Anterior cingulate cortex (tissue), 58 donors: ENCODE measurements around the gene BOD1L2.

Source experiments
- DNase-seq, 58 donors: peaks; one replicate each; lab custom pipeline; 2025; lab: John Stamatoyannopoulos, UW

BOD1L2 gene

DNA sequence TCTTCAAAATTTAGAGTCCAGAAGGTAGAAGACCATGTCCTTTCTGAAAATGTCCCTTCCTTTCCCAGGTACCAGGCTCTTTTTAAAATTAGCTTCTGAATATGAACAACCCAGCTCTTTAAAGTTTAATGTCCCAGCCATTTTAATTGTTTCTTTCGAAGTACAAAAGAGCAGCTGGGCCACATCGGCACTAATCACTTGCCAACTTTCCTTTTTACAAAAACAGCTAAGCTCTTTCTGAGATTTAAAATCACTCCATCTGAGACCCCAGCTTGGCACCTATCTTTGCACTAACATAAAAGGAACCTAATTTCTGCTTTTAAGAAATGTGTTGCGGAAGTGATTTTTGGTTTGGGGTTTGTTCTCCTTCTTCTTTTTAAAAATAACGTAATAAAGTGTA, 2.6 kb downstream of the BOD1L2 start:
- DNase-seq: no peak

DNA sequence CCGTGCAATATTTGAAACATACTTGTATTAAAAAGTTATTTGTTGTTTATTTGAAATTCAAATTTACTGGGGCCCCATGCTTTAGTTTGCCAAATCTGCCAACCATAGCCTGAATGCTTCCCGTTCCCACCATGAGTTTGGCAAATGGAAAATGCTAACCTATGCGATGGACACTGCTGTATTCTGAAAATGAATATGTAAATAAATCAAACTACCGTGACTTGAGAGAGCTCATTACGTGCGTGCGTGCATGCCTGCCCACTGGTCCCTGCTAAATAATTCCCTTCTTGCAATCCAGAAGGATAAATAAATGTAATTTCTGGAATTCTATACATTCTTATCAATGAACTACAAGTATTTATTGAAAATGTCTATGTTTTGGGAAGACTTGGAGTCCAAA, 3.2 kb downstream of the BOD1L2 start:
- no peak for DNase-seq

DNA sequence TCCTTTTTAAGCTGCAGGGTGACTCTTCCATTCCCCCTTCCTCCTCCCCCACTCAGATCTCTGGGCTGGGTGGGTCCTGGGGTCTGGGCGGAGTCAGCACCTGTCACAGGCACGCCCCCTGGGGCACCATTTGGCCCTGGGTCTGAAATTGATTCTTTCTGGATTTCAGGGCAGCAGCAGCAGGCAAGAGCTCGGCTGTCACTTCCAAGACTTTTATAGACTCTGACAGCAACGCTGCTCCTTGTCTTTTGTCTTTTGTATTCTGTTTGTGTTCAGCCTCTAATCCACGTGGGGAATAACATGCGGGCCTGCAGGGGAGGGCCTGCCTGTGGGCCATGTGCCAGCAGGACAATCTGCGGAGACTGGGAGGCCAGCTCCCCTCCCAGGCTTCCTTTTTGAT, 3.9 kb downstream of the BOD1L2 start:
- no peak for DNase-seq

DNA sequence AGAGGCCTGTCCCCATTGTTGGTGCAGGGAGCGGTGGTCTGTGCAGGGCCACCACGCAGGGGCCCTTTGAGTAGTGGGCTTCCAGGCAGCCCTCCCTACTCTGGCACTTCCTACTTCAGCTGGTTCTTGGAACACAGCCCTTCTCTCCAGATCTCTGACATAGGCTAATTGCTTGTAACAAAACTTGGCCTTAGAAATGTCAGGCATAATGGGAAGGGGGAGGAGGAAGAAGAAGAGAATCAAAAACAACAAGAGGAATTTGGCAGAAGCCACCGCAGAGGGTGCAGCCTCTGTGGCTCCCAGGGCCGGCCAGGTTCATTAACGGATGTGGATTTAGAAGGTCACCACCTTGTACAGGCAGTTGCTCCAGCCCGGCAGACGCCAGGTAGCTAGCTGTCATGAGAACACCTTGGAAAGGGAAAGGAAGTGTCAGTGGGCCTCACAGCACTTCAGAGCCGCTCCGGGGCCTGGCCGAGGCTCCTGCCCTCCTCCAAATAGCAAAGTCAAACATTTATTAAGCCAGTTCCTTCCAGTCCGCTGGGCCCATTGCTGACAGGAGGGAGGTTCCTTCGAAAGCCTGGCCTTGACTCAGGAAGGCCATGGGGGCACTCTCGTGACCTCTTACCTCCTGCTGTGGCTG, 7.4 kb downstream of the BOD1L2 start:
- peak in 3 of 58 donors; percentile 2 to 14 (median 3) for DNase-seq

DNA sequence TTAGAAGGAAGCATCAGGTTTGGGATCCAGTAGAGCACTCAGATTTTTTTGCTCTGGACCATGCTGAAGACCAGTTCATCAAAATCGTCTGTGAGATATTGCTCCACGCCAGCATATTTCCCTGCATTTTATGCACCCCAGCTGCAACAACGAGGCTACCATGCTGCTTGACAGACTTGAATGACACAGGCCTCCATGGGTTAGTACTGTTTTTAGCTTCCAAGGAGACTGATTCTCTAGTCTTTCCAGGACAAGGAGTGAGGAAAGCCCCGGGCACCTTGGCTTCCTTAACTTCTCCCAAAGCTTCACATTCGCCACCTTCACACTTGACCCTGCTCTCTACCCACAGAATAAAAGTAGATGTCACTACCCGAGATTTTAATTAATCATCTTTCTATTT, 17.5 kb downstream of the BOD1L2 start:
- no peak for DNase-seq

DNA sequence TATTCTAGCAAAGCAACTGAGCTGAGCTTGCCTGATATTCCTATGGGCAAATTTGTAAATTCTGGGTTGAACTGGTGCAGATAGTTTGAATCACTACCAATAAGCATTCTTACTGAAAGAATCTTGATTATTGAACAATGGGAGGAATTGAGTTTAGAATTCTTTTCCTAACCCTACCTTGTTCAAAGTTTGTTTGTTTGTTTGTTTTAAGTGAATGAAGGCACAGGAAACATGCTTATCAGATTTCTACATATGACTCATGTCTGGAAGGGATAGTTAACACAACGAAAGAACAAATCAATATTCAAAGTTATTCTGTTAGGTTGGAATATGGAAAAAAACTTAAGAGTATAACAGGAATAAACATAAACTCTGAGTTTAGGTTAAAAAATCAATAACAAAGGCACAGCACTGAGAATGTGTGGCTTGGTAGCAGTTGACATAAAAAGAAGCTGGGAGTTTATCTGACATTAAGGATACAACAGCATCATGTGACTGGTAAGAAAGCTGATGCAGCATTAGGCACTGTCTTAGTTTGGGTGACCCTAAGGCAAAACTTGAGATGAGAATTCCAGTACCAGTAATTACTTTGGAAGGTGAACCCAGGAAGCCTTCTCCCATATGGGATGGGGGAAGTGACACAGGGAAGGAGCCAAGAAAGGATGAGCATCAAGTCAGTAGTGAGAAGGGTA, 20.9 kb downstream of the BOD1L2 start:
- no peak for DNase-seq

DNA sequence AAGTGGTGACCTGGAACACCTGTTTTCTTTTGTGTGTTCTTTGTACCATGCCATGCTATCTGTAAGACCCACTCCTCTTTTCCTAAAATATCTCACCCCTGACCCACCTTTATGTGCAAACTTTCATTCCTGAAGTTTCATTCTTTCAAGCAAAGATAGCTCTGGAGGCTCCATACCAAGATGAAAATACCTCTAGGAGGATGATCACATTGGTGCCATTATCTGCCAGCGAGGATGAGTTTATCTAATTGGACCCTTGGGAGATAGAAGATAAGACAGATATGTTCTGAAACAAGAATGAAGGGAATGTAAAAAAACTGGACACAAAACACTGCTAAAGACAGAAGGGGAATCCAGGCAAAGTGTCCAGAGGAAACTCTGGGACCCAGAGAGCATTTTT, 24.1 kb downstream of the BOD1L2 start:
- DNase-seq: no peak

DNA sequence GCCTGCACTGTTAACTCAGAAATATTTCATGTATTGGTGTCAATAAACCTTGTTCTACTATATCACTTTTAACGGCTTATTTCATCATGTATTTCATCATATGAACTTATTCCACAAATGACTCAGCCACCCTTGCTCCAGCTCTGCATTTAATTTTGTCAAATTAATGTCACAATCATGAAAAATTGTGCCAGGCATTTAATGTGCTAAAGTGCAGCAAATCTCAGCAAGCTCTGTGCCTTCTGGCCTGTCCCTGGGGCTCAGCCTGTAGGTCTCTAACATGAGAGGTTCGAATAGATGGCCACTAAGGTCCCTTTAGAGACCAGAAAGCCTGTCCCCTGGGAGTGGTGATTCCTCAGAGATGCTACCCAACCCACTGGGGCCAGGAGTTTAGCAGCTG, 28.6 kb downstream of the BOD1L2 start:
- no peak for DNase-seq

DNA sequence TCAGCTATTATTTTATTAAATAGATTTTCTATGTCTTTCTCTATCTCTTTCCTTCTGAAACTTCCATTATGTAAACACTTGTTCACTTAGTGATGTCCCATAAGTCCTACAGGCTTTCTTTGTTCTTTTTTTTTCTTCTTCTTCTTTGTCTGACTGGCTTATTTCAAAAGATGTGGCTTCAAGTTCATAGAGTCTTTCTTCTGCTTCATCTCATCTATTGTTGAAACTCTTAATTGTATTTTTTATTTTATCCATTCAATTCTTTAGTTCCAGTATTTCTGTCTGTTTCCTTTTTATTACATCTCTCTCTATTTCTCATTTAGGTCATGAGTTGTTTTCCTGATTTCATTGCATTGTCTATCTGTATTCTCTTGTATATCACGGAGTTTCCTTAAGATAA, 38.5 kb downstream of the BOD1L2 start:
- DNase-seq: no peak

DNA sequence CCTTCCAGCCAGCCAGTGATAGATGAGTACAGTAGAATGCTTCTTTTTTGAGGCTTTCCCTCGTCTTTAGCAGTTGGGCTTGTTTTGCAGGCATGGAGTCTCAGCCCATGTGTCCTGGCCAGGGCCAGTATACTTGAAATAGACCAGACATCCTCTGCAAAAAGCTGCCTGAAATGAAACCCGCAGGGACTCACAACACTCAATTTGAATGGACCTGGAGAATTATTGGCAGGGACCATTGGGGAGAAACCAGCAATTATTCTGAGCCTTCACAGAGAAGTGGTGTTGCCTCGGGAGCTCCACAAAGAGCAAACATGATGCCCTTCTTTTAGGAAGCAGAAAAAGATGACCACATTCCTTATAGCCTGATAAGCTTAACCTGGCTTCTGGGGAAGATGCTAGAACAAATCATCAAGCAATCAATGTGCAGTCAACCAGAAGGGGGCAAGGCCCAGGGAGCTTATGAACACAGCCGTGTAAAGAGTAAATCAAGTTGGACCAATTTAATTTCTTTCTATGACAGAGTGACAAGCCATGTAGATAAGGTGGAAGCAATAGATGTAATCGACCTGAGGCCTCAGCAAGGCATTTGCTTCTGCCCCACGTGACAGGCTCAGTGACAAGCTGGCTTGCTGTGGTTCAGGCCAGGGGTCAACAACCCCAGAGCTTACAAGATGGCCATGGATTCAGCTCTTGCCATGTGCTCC, 42.1 kb downstream of the BOD1L2 start:
- DNase-seq: no peak

DNA sequence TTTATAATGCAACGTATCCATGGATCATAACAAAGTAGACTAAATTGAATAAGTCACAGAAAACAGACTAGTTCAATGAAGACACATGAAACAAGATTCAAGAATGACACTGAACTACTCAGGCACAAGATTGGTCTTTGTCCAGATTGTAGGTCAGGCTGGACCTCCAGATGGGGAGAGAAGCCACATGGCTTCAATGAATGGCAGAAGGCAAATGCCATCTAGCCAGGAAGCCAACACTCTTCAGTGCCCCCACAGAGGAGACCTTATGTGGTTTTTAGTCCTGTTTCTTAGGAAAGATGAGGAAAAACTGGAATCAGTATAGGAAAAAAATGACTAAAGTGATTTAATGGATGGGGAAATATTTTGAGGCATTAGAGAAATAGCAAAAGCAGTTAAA, 43.1 kb downstream of the BOD1L2 start:
- DNase-seq: no peak

DNA sequence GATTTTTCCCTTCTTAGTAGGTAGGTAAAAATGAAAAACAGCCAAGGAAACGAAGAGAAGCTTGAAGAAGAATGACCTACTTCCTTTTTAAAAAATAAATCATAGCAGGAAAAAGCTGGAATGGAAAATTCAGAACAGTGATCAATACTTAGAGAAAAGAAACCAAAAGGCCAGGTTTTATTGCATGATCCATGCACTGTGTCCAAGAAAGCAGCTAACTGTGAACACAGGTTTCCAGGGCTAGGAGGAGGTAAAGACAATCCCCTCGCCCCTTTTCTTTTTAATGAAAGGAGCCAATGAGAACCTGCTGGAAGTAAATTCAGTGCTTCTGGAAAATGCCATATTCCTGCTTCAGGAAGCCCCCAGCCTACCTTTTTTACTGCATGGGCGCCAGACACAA, 47.2 kb downstream of the BOD1L2 start:
- no peak for DNase-seq

DNA sequence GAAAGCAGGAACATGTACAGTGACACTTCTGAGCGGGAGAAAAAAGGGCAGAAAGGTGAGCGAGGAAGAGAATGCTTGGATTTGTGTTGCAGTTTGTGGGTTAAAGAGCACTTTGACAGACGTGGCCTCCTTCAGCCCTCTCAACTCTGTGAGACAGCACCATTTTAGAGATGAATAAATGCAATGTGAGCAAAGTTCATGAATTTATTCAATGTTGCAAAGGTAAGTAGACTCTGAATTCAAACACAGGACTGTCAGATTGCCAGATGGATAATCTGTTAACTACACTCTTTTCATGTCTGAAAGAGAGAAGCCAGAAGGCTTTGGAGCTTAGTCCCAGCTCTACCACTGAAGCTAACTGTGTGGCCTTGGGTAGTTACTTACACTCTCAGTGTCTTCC, 47.7 kb downstream of the BOD1L2 start:
- DNase-seq: no peak

DNA sequence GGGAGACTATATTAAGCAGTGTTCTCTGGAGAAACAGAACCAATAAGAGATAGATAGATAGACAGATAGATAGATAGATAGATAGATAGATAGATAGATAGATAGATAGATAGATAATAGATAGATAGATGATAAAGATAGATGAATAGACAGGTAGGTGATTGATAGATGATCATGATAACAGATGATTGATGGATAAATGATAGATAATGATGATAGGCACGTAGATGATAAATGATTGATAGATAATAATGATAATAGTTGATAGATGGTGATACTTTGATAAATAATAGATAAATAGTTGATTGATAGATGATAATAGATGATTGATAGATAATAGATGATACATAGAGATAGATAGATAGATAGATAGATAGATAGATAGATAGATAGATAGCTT, 48.5 kb downstream of the BOD1L2 start:
- no peak for DNase-seq

DNA sequence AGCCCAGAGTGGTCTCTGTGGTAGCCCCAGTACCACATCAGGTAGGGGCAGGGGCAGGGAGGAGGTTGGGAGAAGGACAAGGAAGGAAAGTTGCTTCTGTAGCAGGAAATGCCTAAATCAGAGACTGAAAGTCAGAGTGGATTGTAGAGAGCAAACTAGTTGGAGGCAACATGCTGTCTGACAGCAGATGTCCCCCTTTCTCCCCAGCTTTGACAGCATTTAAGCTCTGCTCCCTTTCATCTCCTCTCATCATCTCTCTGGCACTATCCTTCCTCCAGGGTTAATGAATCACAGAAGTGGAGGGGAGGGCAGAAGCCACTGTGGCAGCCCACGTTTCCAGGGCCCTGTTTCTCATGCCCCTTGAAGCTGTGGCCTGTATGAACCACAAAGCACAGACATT, 50.4 kb downstream of the BOD1L2 start:
- DNase-seq: no peak

DNA sequence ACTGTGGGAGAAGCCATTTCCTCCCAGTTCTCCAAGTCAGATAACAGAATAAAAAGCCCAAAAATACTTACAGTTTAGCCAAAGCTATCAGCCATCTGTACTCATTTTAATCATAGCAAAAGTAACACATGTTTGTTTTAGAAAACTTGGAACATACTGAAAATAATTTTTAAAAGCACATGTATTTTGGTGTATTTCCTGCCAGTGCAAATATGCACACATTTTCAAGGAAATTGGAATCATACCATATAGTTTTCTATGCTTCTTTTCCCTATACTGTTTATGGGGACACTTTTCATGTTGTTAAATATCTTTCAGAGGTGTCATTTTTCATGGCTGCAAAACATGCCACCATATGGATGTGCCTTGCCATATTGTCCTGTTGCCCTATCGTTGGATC, 51.2 kb downstream of the BOD1L2 start:
- no peak for DNase-seq
